ENCODE measurements around the gene VANGL2. TPM values are rescaled to one million over a fixed set of nuclear protein-coding genes. Genes with fewer than 3 reads are reported as not detected.

VANGL2 gene
- 0.41 and 1.1 TPM in 2 replicates for total RNA-seq

- DNase-seq (ENCODE audit: extremely low read depth, low read depth, low spot score), result no peak
Measured at GRCh38 chr1:160400223-160400645, at the start of gene VANGL2. TSS of gene VANGL2 (plus strand) at chr1:160400564. CDS start at chr1:160415838, 15,274 bp downstream.

GRCh38 chr1:160351629-160352028, 48.7 kb upstream of the VANGL2 start:
- no peak for DNase-seq (ENCODE audit: extremely low read depth, low read depth, low spot score)

GRCh38 chr1:160352555-160352954, 47.8 kb upstream of the VANGL2 start:
- DNase-seq (ENCODE audit: extremely low read depth, low read depth, low spot score), result no peak

- DNase-seq (ENCODE audit: extremely low read depth, low read depth, low spot score), result no peak
Measured at GRCh38 chr1:160353223-160353622, 47.1 kb upstream of the VANGL2 start.

- DNase-seq (ENCODE audit: extremely low read depth, low read depth, low spot score), result no peak
Measured at GRCh38 chr1:160354388-160354985, 45.9 kb upstream of the VANGL2 start.

- no peak for DNase-seq (ENCODE audit: extremely low read depth, low read depth, low spot score)
Measured at GRCh38 chr1:160357286-160358002, 42.9 kb upstream of the VANGL2 start.

GRCh38 chr1:160358073-160358472, 42.3 kb upstream of the VANGL2 start:
- no peak for DNase-seq (ENCODE audit: extremely low read depth, low read depth, low spot score)

GRCh38 chr1:160359559-160360226, 40.7 kb upstream of the VANGL2 start:
- DNase-seq (ENCODE audit: extremely low read depth, low read depth, low spot score), result no peak

GRCh38 chr1:160360227-160360695, 40.1 kb upstream of the VANGL2 start:
- DNase-seq (ENCODE audit: extremely low read depth, low read depth, low spot score), result no peak

- no peak for DNase-seq (ENCODE audit: extremely low read depth, low read depth, low spot score)
Measured at GRCh38 chr1:160361199-160361598, 39.2 kb upstream of the VANGL2 start.

- DNase-seq (ENCODE audit: extremely low read depth, low read depth, low spot score), result no peak
Measured at GRCh38 chr1:160361814-160362167, 38.6 kb upstream of the VANGL2 start.

- no peak for DNase-seq (ENCODE audit: extremely low read depth, low read depth, low spot score)
Measured at GRCh38 chr1:160362168-160362957, 38.0 kb upstream of the VANGL2 start.

GRCh38 chr1:160363010-160363409, 37.4 kb upstream of the VANGL2 start:
- DNase-seq (ENCODE audit: extremely low read depth, low read depth, low spot score), result no peak

- no peak for DNase-seq (ENCODE audit: extremely low read depth, low read depth, low spot score)
Measured at GRCh38 chr1:160363951-160364735, 36.2 kb upstream of the VANGL2 start.

GRCh38 chr1:160365325-160365724, 35.0 kb upstream of the VANGL2 start:
- DNase-seq (ENCODE audit: extremely low read depth, low read depth, low spot score), result no peak

- DNase-seq (ENCODE audit: extremely low read depth, low read depth, low spot score), result no peak
Measured at GRCh38 chr1:160366731-160367515, 33.4 kb upstream of the VANGL2 start, which contains the start of gene NHLH1. TSS of gene NHLH1 (plus strand) at chr1:160367071. CDS start at chr1:160370732, 3,661 bp downstream.

- no peak for DNase-seq (ENCODE audit: extremely low read depth, low read depth, low spot score)
Measured at GRCh38 chr1:160367516-160367900, 32.9 kb upstream of the VANGL2 start.

- no peak for DNase-seq (ENCODE audit: extremely low read depth, low read depth, low spot score)
Measured at GRCh38 chr1:160367934-160368923, 32.1 kb upstream of the VANGL2 start.

Data from glomerular endothelial cell (primary cell).